GM19043 (cell line): ENCODE data around the gene CCNG1.
"Not testable (repeated sequence)": the region's sequence is repeated elsewhere in the genome, so short reads cannot be mapped to it uniquely, and the experiment has no call there.

Experiments used
- ATAC-seq: cut with Tn5 transposase; IDR thresholded peaks from one replicate; pipeline ENCODE4 v1.9.1; 2021; ENCODE audit warnings: low read depth; ENCODE audit not compliant: unreplicated experiment

Gene CCNG1

GRCh38 chr5:163440954-163441353, 3.6 kb downstream of the CCNG1 start:
- no peak for ATAC-seq

GRCh38 chr5:163444526-163444925, 7.1 kb downstream of the CCNG1 start:
- no peak for ATAC-seq

GRCh38 chr5:163445345-163445744, 8.0 kb downstream of the CCNG1 start:
- no peak for ATAC-seq

GRCh38 chr5:163447191-163447590, 9.8 kb downstream of the CCNG1 start:
- no peak for ATAC-seq

- ATAC-seq: no peak
Observed at GRCh38 chr5:163447875-163448274, 10.5 kb downstream of the CCNG1 start.

- no peak for ATAC-seq
Observed at GRCh38 chr5:163448491-163448890, 11.1 kb downstream of the CCNG1 start.

- no peak for ATAC-seq
Observed at GRCh38 chr5:163451489-163451888, 14.1 kb downstream of the CCNG1 start.

- no peak for ATAC-seq
Observed at GRCh38 chr5:163453705-163454104, 16.3 kb downstream of the CCNG1 start.

GRCh38 chr5:163455406-163455805, 18.0 kb downstream of the CCNG1 start:
- not testable (repeated sequence) for ATAC-seq

- no peak for ATAC-seq
Observed at GRCh38 chr5:163456029-163456589, 18.7 kb downstream of the CCNG1 start.

- no peak for ATAC-seq
Observed at GRCh38 chr5:163456840-163457239, 19.4 kb downstream of the CCNG1 start.

- ATAC-seq: no peak
Observed at GRCh38 chr5:163458778-163459385, 21.5 kb downstream of the CCNG1 start.

GRCh38 chr5:163459462-163459818, 22.0 kb downstream of the CCNG1 start:
- ATAC-seq: peak; percentile 0

- ATAC-seq: peak; percentile 72
Observed at GRCh38 chr5:163459819-163460561, 22.6 kb downstream of the CCNG1 start, which contains the start of gene NUDCD2. Gene NUDCD2, minus strand, starts transcription at chr5:163460102. Its CDS starts 52 bp downstream, at chr5:163460050.

GRCh38 chr5:163460562-163461171, 23.3 kb downstream of the CCNG1 start, which contains the start of gene HMMR:
Gene HMMR, plus strand, starts transcription at chr5:163460632. Its CDS starts 61 bp downstream, at chr5:163460693.
- no peak for ATAC-seq

- ATAC-seq: no peak
Observed at GRCh38 chr5:163463063-163463435, 25.7 kb downstream of the CCNG1 start.

GRCh38 chr5:163467682-163468081, 30.3 kb downstream of the CCNG1 start:
- no peak for ATAC-seq

- ATAC-seq: no peak
Observed at GRCh38 chr5:163473635-163474243, 36.3 kb downstream of the CCNG1 start.

- ATAC-seq: no peak
Observed at GRCh38 chr5:163475411-163475810, 38.0 kb downstream of the CCNG1 start.

- ATAC-seq: no peak
Observed at GRCh38 chr5:163478126-163478981, 41.0 kb downstream of the CCNG1 start.
